Kidney (tissue), 14 donors: ENCODE results near the gene FAM53A. TPM values are rescaled to one million over a fixed set of nuclear protein-coding genes. Genes with fewer than 3 reads are reported as not detected.

Source experiments
- DNase-seq, 5 donors: peaks; one replicate each; pipeline ENCODE4 v3.0.0-alpha.2; 2013 to 2020
- FAIRE-seq: peaks from 2 replicates; lab custom pipeline; 2012; peaks lifted over from hg19 to GRCh38; lab: Jason Lieb, UNC
- H3K27ac ChIP-seq, 2 donors: one replicate each; pipeline ENCODE4 v1.7.0; 2013; ENCODE audit warnings: low read depth in 2 of 2, low read length in 2 of 2, inconsistent platforms in 1 of 2
- H3K27me3 ChIP-seq: one replicate; pipeline ENCODE4 v1.7.1; 2013; ENCODE audit warnings: low read length, inconsistent platforms; ENCODE audit not compliant: control insufficient read depth, insufficient read depth
- H3K36me3 ChIP-seq, 3 donors: one replicate each; pipeline versions ENCODE4 v1.7.0 to v1.7.1; 2013; ENCODE audit warnings: low read length in 3 of 3, control low read depth in 1 of 3, inconsistent platforms in 1 of 3; ENCODE audit not compliant: insufficient read depth in 3 of 3, control insufficient read depth in 2 of 3
- H3K4me1 ChIP-seq, 3 donors: one replicate each; pipeline versions ENCODE4 v1.7.0 to v1.7.1; 2013; ENCODE audit warnings: low read length in 3 of 3, inconsistent platforms in 1 of 3, low read depth in 1 of 3; ENCODE audit not compliant: control insufficient read depth in 2 of 3, insufficient read depth in 2 of 3
- H3K4me3 ChIP-seq, 3 donors: one replicate each; pipeline versions ENCODE4 v1.7.0 to v1.8.1; 2013; ENCODE audit warnings: low read length in 3 of 3, control low read depth in 1 of 3, inconsistent platforms in 1 of 3
- H3K9ac ChIP-seq, 3 donors: one replicate each; pipeline versions ENCODE4 v1.7.0 to v1.7.1; 2013; ENCODE audit warnings: low read length in 3 of 3, control low read depth in 1 of 3, inconsistent platforms in 1 of 3
- H3K9me3 ChIP-seq, 3 donors: one replicate each; pipeline versions ENCODE4 v1.7.0 to v1.7.1; 2013; ENCODE audit warnings: low read length in 3 of 3, control low read depth in 1 of 3, inconsistent platforms in 1 of 3; ENCODE audit not compliant: control insufficient read depth in 2 of 3, insufficient read depth in 1 of 3
- CTCF ChIP-seq: IDR thresholded peaks from 3 replicates; pipeline ENCODE4 v1.5.1; 2012; ENCODE audit warnings: mild to moderate bottlenecking, moderate library complexity, borderline replicate concordance; ENCODE audit not compliant: insufficient read depth; ENCODE audit errors: extremely low read depth
- intact Hi-C: fragments of 100-400 bp; cut with DNase I; formaldehyde crosslinking; loops from one replicate; pipeline ENCODE4 v1.11.1; 2022
- polyA plus RNA-seq: library from polyadenylated mRNA; stranded (reverse); fragments of 350-450 nt; fragmentation: Illumina TruSeq; extraction: RNeasy Lipid Tissue Mini Kit (QIAGEN cat#74804); gene quantifications from one replicate; pipeline ENCODE4 v1.2.3, GENCODE V29; 2014; ENCODE audit warnings: low read depth, low replicate concordance; ENCODE audit not compliant: insufficient read depth
- total RNA-seq: library from RNA; stranded (reverse); fragmentation: NEBNext Ultra II Directional; extraction: Animal tissue kit (Norgen Biotek cat#: 25700); gene quantifications from one replicate; pipeline ENCODE4 v1.2.1, GENCODE V29; 2021
- donor health status: control.
- donor health status: control.
- donor health status: control.
- donor health status: control.
- donor health status: control.
- donor health status: DM: yes; HTN: yes; CAD: no.
- donor health status: Normal renal cell carcinoma (clear cell type).

FAM53A gene
- total and polyA plus RNA-seq, 2 donors from 2014 or later = 1.2 to 2.9 TPM

DNA sequence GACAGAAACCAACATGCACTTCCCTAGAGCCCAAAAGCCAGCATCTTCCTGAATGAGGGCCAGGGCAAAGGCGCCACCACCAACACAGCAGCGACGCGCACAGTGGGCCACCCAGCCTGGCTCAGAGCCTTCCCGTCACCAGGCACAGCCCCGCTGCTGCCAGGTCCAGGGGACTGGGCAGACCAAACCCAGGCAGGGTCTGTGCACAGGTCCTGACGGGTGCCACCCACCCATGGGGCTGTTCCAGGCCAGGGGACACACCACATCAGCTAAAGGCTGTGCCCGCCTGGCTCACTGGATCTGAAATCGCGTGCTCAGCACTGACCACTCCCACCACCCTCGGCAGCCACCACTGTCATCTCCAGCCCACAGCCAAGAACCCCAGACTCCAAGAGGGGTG is 13.8 kb downstream of the FAM53A start:
- intact Hi-C loops = no loop called here
- FAIRE-seq (no peak), DNase-seq (no peak)
- TF ChIP-seq CTCF = no peak
- H3K4me3 ChIP-seq = no peak overlapping the region
- H3K9ac ChIP-seq = no peak overlapping the region
- no peaks in the 10 kb centered on the region for H3K4me1 ChIP-seq
- H3K9me3 ChIP-seq = no peaks in the 10 kb centered on the region
- no peaks in the 10 kb centered on the region for H3K36me3 ChIP-seq
- H3K27me3 ChIP-seq = no peaks in the 10 kb centered on the region
- no peak overlapping the region for H3K27ac ChIP-seq

DNA sequence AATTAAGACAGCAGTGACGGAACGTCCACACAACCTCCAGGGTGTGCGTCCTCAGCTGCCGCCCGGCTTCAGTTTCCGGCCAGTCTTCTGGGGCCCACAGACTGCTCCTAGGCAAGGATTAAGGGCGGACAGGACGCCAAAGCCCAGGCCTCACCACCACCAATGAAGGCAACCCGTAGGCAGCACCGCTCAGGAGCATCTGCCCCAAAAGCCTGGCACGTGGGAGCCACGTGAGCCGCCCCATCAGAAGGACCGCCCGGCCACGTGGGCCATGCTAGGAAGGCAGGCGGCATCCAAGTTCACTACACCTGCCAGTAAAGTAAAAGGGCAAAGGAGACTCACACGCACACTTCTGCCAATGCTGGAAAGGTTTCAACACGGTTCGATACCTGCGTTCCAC is 14.3 kb downstream of the FAM53A start:
- H3K27me3 ChIP-seq = no peaks in the 10 kb centered on the region
- H3K9me3 ChIP-seq = no peaks in the 10 kb centered on the region
- no peaks in the 10 kb centered on the region for H3K4me1 ChIP-seq
- DNase-seq (no peak), FAIRE-seq (no peak)
- no peaks in the 10 kb centered on the region for H3K36me3 ChIP-seq
- H3K27ac ChIP-seq = no peak overlapping the region
- TF ChIP-seq CTCF = no peak
- no peak overlapping the region for H3K4me3 ChIP-seq
- no peak overlapping the region for H3K9ac ChIP-seq
- intact Hi-C loops = no loop called here

GRCh38 chr4:1669270-1669669 is 14.8 kb downstream of the FAM53A start:
- no peak for FAIRE-seq
- Histone ChIP-seq H3K4me3 (no peak overlapping the region), H3K36me3 (no peaks in the 10 kb centered on the region), H3K9me3 (no peaks in the 10 kb centered on the region), H3K4me1 (no peaks in the 10 kb centered on the region), H3K27ac (no peak overlapping the region), H3K27me3 (no peaks in the 10 kb centered on the region), H3K9ac (no peak overlapping the region)
- intact Hi-C loops = no loop called here
- TF ChIP-seq CTCF = no peak
- DNase-seq = no peak

DNA sequence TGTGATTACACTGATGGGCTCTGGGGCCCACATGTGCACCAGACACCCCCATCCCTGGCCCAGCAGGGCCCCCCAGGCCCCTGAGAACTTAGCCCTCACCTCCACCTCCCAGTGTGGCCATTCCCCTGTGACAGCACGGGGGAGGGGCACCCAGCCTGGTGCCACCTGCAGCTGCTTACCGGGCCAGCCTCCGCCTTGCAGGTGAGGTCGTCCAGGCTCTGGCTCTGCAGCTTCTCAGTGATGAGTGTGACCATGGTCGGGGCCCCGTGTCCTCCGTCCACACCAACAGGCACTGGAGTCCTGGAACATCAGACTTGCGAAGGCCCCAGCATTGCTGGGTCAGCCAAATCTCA is 15.6 kb downstream of the FAM53A start:
- no peak for DNase-seq
- no peak overlapping the region for H3K27ac ChIP-seq
- no peak overlapping the region for H3K9ac ChIP-seq
- intact Hi-C loops = no loop called here
- H3K4me3 ChIP-seq = no peak overlapping the region
- H3K27me3 ChIP-seq = no peaks in the 10 kb centered on the region
- FAIRE-seq = no peak
- no peaks in the 10 kb centered on the region for H3K4me1 ChIP-seq
- no peaks in the 10 kb centered on the region for H3K9me3 ChIP-seq
- H3K36me3 ChIP-seq = no peaks in the 10 kb centered on the region
- TF ChIP-seq CTCF = no peak
